ENCODE results near the gene CAGE1. TPM values are rescaled to one million over a fixed set of nuclear protein-coding genes. Genes with fewer than 3 reads are reported as not detected.

CAGE1 gene
- polyA plus RNA-seq (ENCODE audit: insufficient read length in 12 of 12), result under 1 TPM in 3 of 12 donors, not detected in 9; 0.12 to 0.36 (median 0.19) TPM
- long read RNA-seq, donor 1, partial matches to known transcripts, result 84 of 84 reads
- long read RNA-seq, donor 1, other reads (novel, unspliced or antisense), result 0 of 84 reads
- long read RNA-seq, donor 2, result 0 reads
- long read RNA-seq, donor 3, result 0 reads
- long read RNA-seq, donor 4, result 0 reads
- long read RNA-seq, donor 5, result 0 reads
- long read RNA-seq, donor 6, result 0 reads
- long read RNA-seq, donor 7, result 0 reads
- long read RNA-seq, donor 8, result 0 reads
- long read RNA-seq, donor 9, result 0 reads
- long read RNA-seq, donor 10, partial matches to known transcripts, result 11 of 11 reads
- long read RNA-seq, donor 10, other reads (novel, unspliced or antisense), result 0 of 11 reads
- long read RNA-seq, donor 11, result 0 reads

DNA sequence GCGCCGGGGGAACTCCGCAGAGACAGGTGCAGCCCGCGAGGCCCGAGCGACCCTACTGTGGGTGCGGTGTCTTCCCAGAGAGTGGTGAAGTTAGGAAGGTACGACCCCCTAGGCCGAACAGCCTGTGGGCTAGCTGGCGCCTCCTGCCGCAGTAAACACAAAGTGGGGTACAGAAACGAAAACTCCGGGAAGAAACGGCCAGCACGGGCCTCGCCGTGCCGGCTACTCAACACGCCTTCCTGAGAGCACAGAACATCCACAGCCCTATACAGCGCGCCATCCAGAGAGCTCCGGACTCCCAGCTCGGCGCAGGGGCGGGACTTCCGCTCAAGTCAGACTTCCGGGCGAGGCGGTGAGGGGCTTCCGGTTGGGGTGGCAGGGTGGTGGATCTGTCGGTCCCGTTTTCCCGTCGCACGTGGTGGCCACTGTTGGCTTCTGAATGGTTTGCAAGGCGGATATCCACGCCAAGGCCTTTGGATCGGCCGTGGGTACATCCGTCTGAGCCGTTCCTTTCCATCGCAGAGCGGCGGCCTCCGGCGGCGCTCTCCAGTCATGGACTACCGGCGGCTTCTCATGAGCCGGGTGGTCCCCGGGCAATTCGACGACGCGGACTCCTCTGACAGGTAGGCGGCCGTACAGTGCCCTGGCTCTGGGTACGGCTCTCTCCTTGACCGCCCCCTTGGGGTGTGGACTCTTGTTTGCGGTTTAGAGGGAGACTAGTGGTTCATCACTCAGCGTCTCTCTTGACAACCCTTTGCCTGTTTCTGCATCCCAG lies at the start of gene CAGE1, which contains the start of gene RIOK1:
CAGE1 (minus strand) TSS at position 292 of the 775 bp plus-strand sequence. CDS start 2,569 bp downstream, outside the sequence.
RIOK1 (plus strand) TSS at position 358 of the 775 bp plus-strand sequence; CDS start at position 553, 195 bp downstream.
- peak; percentile 94 for DNase-seq

DNA sequence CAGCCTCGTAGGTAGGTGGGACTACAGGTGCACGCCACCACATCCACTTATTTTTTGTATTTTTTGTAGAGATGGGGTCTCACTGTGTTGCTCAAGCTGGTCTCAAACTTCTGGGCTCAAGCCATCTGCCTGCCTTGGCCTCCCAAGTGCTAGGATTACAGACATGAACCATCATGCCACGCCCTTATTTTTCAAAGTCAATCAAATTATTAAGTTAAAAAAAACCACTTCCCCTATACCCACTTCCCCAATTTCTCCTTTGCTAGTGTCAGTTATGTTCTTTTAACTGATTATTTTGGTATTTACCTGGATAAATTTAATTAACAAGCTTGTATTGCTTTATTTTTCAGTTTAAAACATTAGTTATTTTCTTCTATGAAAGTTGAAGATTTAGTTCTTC lies 49.7 kb upstream of the CAGE1 start:
- no peak for DNase-seq

DNA sequence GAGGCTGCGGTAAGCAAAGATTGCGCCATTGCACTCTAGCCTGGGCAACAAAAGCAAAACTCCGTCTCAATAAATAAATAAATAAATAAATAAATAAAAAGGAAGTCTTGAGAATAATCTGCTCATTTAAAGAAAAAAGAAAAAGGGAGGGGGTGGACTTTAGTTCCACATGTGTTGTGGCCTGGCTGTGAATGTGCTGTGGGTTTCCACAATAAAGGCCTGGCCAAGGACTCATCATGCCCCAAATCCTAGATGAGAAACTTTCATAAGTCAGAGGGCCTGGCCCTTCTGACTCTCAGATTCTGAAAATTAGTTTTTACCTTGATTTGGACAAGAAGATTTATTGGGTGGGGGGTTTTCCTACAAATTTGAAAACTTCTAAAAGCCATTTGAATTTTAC lies 48.5 kb upstream of the CAGE1 start:
- no peak for DNase-seq

DNA sequence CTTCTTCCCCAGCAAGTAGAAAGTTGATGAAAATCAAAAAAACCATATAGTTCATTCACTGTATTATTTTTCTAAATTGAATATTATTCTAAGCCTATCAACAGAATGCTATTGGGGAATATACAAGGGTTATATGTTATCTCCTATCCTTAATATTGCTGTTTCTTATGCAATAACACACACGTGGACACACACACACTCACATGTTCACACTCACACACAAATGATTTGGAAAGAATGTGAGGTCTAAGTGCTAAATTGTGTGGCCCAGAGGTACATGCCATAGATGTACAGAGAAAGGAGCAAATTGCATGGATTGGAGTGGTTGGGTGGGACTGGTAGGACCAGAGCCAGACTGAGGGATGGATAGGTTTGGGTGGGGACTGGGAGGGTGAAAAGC lies 45.1 kb upstream of the CAGE1 start:
- no peak for DNase-seq

DNA sequence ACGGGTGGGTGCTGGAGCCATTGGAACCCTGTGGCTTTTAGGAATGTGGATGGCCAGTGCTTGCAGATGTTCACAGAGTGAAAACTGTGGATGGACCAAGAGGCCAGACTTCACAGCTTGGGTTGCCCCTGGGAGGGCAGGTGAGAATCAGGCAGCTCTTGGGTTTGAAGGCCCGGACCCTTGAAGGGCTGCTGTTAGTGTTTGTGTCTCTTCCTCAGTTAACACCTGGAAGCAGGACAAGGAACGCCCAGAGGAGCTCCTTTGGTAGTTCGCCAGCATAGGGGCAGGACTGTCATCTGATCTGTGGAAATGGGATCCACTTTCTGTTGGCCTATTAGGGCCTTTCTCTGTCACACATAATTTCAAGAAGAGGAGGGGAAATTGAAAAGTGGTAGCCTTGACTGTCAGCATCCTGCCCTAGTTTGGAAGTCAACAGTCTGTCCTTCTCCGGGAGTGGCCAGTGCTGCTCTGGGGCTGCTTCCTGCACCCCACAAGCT lies 43.6 kb upstream of the CAGE1 start:
- DNase-seq, result no peak

DNA sequence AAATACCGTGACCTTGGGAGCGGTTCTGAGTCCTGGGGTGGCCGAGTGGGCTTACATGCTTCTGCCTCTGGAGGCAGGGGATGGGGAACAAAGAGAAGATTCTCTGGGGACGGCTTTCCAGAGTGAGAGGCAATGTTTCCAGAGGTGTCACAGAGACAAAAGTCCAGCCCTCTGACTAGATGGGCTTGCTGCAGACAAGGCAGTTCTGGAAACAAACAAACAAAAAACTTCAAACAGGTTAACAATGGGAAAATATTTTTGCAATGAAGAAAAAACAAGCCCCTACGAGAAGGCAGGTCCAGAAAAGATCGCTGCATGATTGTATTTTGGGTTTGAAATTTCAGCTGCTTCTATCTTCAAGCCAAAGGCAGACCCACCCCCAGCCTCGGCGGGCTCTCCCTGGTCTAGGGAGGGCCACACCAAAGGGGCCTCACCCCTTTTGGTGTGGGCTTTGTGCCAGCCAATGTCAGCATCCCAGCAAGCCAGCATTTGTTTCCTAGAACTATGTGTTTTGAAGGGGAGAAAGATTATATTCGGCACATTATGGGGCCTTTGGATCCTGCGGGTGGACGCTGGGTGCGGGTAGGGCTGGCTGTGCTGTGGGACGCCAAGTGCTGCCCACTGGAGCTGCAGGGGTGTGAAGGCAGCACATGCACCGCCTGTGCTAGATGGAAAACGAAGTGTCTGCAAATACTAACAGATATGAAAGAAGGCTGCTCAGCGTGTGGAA lies 43.0 kb upstream of the CAGE1 start:
- DNase-seq, result no peak

DNA sequence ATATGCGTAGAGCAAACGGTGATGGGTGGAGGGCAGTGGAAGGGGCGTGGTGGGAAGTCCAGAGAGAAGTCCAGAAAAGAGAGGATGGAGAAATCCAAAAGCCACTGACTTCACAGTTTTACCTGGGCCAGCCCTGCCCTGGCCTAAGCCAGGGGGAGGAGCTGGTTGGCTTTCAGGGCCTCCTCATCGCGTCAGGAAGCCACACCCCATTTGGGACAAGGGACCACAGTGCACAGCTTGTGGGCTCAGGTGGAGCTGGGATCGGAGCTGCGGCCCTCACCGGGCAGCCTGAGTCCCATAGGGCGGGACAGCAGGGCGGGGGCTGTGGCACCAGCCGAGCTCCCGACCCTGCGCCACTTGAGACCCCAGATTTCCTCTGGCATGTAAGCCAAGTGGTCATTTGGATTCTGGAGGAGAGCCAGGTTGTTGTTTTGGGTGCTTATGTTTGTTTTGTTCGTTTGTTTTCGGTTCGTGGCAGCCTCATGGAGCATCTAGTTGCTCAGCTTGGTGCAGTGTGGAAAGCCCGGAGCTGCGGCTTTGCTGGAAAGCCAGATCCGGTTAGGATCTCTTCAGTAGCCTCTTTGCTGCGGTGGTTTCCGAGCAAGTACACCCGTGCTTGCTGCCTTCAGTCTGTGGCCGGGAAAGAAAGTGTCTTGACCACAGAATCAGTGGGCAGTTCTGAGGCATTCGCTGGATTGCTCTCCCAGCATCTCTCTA lies 42.3 kb upstream of the CAGE1 start:
- no peak for DNase-seq

DNA sequence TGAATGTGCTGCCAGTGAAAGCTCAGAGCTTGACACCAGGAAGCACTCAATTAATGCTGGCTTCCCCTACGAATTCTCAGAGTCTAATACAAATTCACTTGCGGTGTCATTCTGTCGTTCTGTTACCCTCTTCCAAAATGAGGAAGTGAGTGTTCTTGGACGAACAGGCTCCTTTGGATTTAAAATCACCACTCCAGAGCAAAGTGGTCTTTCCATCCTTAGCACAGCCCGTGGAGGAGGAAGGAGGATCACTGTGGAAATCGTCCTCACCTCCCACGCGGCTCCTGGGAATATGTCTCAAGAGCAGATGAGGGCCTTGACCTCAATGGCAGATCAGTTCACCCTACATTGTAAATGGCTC lies 41.8 kb upstream of the CAGE1 start:
- DNase-seq, result no peak

DNA sequence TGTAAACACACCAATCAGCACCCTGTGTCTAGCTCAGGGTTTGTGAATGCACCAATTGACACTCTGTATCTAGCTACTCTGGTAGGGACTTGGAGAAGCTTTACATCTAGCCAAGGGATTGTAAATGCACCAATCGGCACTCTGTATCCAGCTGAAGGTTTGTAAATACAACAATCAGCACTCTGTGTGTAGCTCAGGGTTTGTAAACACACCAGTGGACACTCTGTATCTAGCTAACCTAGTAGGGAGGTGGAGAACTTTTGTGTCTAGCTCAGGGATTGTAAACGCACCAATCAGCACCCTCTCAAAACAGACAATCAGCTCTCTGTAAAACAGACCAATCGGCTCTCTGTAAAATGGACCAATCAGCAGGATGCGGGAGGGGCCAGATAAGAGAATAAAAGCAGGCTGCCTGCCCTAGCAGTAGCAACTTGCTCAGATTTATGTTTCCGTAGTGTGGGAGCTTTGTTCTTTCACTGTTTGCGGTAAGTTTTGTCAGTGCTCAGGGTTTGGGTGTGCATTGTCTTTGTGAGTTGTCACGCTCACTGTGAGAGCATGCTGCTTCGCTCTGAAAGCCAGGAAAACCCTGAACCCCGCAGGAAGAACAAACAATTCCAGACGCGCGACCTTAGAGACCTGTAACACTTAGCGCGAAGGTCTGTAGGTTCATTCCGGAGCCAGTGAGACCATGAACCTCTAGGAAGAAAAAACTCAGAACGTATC lies 37.1 kb upstream of the CAGE1 start:
- no peak for DNase-seq

DNA sequence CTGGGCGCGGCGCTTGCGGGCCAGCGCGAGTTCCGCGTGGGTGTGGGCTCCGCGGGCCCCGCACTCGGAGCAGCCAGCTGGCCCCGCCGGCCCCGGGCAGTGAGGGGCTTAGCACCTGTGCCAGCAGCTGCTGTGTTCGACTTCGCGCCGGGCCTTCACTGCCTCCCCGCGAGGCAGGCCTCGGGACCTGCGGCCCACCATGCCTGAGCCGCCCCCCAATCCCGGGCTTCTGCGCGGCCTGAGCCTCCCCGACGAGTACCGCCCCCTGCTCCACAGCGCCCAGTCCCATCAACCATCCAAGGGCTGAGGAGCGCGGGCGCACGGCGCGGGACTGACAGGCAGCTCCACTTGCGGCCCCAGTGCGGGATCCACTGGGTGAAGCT lies 36.3 kb upstream of the CAGE1 start:
- no peak for DNase-seq

DNA sequence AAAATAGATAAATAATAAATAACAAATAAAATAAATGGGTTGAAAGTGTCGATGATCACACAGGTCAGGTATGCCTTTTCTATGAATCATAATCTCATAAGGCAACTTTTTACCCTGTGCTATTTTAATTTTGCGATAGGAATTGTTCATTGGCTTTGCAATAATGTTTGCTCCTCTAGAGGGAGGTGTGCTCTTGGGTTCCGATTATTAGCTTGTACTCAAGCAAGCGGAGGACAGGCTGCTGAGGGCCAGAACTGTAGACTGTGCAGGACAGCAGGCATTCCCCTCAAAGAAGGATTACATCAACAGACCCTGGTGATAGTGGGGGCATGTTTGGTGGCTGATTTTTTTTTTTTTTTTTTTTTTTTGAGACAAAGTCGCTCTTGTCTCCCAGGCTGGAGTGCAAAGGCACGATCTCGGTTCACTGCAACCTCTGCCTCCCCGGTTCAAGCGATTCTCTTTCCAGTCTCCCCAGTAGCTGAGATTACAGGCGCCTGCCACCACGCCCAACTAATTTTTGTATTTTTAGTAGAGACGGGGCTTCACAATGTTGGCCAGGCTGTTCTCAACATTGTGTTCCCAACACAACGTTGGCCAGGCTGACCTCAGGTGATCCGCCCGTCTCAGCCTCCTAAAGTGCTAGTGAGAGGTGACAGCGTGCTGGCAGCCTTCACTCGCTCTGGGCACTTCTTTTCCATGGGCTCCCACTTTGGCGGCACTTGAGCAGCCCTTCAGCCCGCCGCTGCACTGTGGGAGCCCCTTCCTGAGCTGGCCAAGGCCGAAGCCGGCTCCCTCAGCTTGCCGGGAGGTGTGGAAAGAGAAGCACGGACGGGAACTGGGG lies 35.6 kb upstream of the CAGE1 start:
- no peak for DNase-seq

DNA sequence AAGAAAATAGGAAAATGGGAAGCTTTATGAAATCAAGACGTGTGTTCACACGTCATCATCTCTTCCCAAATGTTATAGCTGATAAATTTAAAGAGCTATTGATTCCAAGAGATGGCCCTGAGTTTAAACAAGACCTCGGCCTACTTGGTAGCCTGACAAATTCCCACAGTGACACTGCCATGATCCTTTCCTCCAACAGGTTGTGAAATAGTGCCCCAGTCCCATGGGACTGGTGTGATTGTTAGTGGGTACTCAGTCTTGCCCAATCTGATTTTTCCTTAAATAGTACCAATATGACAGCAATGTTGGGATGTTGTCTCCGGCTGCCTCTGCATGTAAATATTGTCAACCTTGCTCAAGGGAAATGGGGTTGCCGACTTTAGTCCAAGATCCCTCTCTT lies 34.5 kb upstream of the CAGE1 start:
- DNase-seq, result no peak

DNA sequence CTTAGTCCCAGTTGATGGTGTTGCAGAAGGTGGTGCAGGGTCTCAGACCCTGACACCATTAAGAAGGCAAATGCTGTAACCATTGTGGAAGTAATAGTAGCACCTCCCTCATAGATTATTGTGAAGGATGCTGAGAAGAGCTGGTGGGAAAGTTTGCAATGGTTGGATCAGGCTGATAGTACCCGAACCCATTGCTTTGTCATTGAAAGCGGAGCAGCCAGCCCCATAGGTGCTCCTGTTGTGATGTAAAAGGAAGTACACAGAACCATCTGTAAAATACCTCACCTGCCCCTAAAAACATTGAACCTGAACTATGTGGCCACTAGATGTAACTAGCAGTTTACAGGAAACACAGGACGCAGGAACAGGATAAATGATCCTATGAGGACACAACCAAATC lies 31.5 kb upstream of the CAGE1 start:
- DNase-seq, result no peak

DNA sequence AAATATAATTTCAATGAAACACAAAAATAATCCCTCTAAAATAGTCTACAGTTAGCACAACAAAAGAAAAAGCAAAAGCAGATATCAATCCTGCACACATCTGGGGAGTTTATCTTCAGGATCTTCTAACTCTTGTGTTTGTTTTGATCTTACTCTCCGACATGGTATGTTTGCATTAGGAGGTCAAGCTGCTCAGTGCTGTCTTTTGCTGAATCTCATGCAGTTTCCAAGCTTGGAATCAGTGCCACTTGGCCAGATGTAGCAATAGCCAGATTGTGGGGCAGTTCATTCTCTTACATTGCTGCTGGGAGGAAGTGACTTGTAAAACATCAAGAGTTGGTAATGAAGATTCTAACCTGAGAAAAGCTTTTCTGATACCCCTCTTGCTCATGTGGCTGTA lies 29.5 kb upstream of the CAGE1 start:
- no peak for DNase-seq

DNA sequence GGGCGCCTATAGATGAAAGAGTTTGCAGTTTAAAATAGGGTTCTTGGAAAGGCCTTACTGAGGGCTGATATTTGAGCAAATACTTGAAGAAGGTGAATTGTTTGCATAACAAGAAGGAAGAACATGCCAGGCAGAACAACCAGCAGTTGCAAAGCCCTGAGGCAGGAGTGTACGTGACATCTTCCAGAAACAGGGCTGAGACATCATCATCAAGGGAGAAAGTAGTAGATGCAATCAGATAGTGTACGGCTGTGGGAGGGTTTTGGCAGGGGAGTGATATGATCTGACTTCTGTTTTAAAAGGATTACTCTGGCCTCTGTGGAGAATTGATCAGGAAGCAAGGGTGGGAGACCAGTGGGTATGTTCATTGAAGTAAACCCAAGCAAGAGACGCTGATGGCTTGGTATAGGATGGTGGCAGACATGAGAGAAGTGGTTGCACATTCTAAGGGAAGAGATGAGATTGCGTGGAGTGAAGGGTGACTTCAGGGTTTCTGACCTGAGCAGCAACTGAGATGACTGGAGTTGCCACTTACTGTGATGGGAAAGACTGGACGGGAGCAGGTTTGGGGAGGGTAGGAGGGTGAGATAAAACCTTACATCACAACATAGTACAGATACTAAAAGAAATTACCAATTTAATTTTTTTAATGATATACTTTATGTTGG lies 28.8 kb upstream of the CAGE1 start:
- no peak for DNase-seq

DNA sequence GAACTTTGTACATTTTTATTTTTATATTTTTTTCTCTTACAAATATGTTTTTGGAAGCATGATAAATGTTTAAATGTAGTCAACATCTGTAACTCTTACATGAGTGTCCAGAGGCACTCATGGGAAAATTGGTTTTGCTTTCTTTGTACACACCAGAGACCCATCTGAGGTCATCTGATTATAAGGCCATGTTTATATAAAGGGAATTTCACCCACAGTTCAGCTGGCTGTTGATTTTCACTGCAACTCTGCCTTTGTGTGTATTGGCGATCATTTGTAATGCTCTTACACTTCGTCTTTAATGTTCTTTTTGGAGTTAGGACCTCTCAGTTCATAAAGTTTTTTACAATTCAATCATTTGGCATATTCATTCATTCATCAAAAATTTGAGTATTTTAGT lies 28.1 kb upstream of the CAGE1 start:
- DNase-seq, result no peak

DNA sequence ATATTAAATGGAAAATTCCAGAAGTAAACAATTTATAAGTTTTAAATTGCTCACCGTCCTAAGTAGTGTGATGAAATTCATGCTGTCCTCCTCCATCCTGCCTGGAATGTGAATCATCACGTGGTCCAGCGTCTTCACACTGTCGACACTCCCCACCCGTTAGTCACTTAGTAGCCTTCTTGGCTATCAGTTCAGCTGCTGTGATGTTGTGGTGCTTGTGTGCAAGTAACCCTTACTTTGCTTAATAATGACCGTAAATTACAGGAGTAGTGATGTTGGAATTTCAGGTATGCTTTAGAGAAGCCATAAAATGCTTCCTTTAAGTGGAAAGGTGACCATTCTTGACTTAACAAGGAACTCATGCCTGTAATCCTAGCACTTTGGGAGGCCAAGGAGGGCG lies 25.3 kb upstream of the CAGE1 start:
- DNase-seq, result no peak

DNA sequence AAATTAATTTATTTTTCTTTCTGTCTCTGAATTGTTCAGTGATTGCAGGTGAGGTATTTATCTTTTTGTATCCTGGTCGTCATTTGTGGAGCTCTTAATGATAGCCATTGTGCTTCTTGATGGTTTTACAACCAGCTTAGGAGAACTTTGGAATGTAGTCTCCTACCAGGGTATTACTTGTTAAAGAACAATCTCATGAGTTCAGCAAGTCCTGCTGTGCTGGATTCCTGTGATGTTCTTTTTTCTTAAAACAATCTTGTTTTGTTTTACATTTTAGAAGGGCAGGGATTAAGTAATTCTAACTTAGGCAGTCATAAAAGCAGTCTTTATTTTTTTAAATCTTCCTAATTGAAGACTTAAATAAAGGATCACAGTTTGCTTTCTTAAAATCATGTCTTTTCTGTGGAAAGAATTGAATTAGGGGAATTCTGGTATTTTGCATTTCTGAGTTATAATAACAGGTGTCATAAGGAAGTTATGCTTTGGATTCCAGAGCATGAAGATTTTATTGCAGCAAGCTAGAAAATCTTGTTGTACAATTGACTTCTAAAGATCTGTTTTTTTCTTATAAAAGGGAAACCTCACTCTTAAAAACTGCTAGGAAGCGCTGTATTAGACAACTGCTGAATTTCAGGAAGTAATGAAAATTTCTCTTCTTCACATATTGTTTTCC lies 23.7 kb upstream of the CAGE1 start:
- DNase-seq, result no peak

DNA sequence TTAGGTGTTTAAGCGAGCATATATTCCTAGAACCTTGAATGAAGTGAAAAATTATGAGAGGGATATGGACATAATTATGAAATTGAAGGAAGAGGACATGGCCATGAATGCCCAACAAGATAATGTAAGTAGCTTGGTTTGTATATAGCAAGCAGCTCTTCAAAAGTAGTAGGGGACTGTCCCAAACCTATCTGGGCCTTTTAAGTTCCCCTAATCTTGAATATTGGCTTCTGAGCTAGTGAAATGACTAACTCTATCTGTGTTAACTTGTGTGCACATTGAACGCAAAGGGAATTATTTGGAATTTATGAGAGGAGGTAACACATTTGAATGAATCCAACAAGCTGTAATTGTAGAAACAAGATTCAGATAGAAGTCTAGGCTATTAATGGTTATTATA lies 21.8 kb upstream of the CAGE1 start:
- no peak for DNase-seq
